Measurements from ENCODE around the gene HAND2. TPM values are rescaled to one million over a fixed set of nuclear protein-coding genes. Genes with fewer than 3 reads are reported as not detected.

The HAND2 gene
- total and polyA plus RNA-seq, 12 donors: 48.6 to 196 (median 117) TPM

DNA sequence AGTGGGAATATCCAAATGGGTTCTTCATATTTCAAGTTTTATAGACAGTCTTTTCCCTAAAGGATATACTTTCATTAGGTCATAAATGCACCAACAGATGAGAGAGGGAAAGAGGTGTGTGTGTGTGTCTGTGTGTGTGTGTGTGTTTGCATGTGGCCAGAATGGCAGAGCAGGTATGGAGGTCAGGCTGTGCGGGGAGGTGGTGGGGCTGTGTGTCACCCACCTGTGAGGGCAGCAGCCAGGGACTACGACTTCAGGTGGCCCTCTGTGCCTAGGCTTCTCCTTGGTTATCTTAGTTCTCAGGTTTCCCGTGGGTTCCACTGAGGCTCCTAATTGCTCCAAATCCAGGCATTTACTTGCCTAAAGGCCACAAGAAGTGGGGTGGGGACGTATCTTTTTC lies 14.6 kb downstream of the HAND2 start:
- H3K27ac ChIP-seq: peak overlapping the region in 2 of 10 donors; percentile 96 to 97
- TF ChIP-seq CTCF (IDR thresholded peaks at IDR 0.05): no peak
- DNase-seq: no peak
- WGBS, 2 donors: 80 to 82% methylated on average over 4 of the region's 4 CpGs
- H3K4me3 ChIP-seq: no peak overlapping the region
- H3K27me3 ChIP-seq: peaks cover 0 to 99% (median 31%) of the 10 kb centered on the region in 7 donors
- no peaks in the 10 kb centered on the region for H3K36me3 ChIP-seq
- intact Hi-C loops (cut with DNase I): loop anchor here in 2 of 10 donors (5.0 to 10.0 kb wide), 2 partner anchors 167 to 609 kb away; no protein-coding TSS in a partner anchor
- ATAC-seq: no peak
- peaks cover 0 to 51% (median 15%) of the 10 kb centered on the region in 9 donors for H3K4me1 ChIP-seq
- no peaks in the 10 kb centered on the region for H3K9me3 ChIP-seq

DNA sequence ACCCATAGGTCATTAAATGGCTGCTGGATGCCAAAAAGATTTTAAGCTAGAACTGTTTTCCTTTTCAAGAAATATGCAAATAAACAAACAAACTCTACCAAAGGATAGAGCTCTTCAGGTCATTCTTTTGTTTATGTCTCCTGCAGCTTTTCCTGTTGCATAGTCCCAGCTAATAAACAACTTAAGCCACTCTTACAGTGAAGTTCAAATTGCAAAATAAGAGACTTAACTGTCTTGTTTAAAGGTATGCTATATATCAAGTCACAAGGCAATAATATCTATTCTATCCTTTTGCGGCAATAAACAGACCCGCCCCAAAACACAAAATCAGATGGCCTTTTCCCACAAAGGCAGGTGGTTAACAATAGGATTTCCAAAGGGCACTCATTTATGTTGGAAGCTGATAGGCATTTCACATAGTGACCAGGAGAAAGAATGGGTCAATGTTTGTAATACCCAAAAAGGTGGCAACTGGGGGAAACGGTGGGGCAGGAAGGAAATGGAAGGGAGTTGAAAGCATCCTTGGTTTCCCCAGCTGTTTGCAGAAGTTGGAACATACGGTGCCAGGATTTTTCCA lies 15.3 kb downstream of the HAND2 start:
- Histone ChIP-seq H3K27me3 (peaks cover 0 to 99% (median 26%) of the 10 kb centered on the region in 7 donors), H3K4me3 (no peak overlapping the region), H3K4me1 (peaks cover 0 to 54% (median 14%) of the 10 kb centered on the region in 9 donors), H3K9me3 (no peaks in the 10 kb centered on the region), H3K27ac (no peak overlapping the region), H3K36me3 (no peaks in the 10 kb centered on the region)
- no peak for TF ChIP-seq CTCF (IDR thresholded peaks at IDR 0.05)
- DNase-seq: no peak
- intact Hi-C loops (cut with DNase I): loop anchor here in 2 of 10 donors (5.0 to 10.0 kb wide), 2 partner anchors 168 to 610 kb away; no protein-coding TSS in a partner anchor
- no peak for ATAC-seq
- 67 to 71% methylated on average over 4 of the region's 4 CpGs for WGBS, 2 donors

DNA sequence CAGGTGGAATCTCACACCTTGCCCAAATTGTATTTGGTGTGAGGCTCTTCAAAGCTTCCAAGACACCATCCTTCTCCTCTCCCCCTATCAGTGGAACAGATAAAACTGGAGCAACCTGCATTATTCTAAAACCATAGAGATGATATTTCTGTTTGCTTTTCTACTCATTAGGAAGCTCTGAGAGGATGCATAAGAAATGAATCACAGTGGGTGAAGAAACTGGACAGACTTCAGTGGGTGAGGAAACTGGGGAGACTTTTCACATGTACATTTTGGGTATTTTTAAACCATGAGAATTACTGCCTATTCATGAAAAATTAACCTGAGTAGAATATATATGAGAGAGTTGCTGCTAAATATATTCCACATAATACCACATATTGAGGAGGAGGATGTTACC lies 16.4 kb downstream of the HAND2 start:
- H3K36me3 ChIP-seq: no peaks in the 10 kb centered on the region
- no peak for TF ChIP-seq CTCF (IDR thresholded peaks at IDR 0.05)
- H3K4me1 ChIP-seq: peaks cover 0 to 52% (median 13%) of the 10 kb centered on the region in 9 donors
- H3K27ac ChIP-seq: no peak overlapping the region
- DNase-seq (no peak), ATAC-seq (no peak)
- intact Hi-C loops (cut with DNase I): loop anchor here in 1 of 10 donors (10.0 kb wide), 1 partner anchor 611 kb away; no protein-coding TSS in a partner anchor
- H3K9me3 ChIP-seq: peaks cover 0 to 4% (median 0%) of the 10 kb centered on the region in 11 donors
- no peak overlapping the region for H3K4me3 ChIP-seq
- H3K27me3 ChIP-seq: peaks cover 0 to 99% (median 15%) of the 10 kb centered on the region in 7 donors

DNA sequence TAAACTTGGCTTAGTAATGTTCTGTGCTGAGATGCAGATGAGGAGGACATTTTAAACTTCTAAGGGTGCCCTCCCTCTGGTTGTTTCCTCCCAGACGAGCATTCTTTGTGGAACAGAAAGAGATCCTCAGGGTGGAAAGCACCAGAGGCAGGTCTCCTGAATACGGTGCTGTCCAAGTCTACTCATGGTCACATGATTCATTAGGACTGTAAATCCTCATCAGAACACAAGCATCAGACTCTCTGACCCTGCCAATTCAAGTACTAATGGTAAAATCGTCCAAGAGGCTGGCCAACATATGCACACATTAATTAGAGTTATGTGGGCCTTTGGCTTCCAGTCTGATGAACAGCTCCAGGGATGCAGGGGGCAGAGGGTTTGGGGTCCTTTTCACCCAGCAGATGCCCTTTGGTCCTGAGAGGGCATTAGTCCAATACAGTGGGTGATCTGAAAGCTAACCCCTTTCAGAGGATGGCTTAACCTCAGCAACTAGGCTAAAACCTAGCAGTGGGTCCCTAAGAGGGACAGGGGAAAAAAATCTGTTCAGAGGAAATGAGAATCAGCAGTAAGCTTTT lies 18.2 kb downstream of the HAND2 start:
- no peaks in the 10 kb centered on the region for H3K36me3 ChIP-seq
- peaks cover 0 to 7% (median 0%) of the 10 kb centered on the region in 11 donors for H3K9me3 ChIP-seq
- H3K4me3 ChIP-seq: no peak overlapping the region
- TF ChIP-seq CTCF (IDR thresholded peaks at IDR 0.05): no peak
- DNase-seq (no peak), ATAC-seq (no peak)
- H3K27ac ChIP-seq: peak overlapping the region in 2 of 10 donors; percentile 34 to 91
- 26 to 39% methylated on average over 3 of the region's 3 CpGs for WGBS, 2 donors
- intact Hi-C loops (cut with DNase I): loop anchor here in 1 of 10 donors (10.0 kb wide), 1 partner anchor 613 kb away; no protein-coding TSS in a partner anchor
- H3K4me1 ChIP-seq: peaks cover 0 to 50% (median 8%) of the 10 kb centered on the region in 9 donors
- H3K27me3 ChIP-seq: peaks cover 0 to 99% (median 9%) of the 10 kb centered on the region in 7 donors

Measured in heart right ventricle (tissue), 16 donors.